Hematopoietic multipotent progenitor cell treated with erythropoietin and hydrocortisone succinate and interleukin-3 and kit ligand, for 15 days (in vitro differentiated cells): ENCODE data around the gene FIGLA.
"Not testable (repeated sequence)": the region's sequence is repeated elsewhere in the genome, so short reads cannot be mapped to it uniquely, and the experiment has no call there.

Experiments
- DNase-seq: peaks from one replicate; pipeline ENCODE4 v3.0.0-alpha.2; 2015; ENCODE audit warnings: low spot score

FIGLA gene

GRCh38 chr2:70746094-70746974 is 44.1 kb downstream of the FIGLA start:
- no peak for DNase-seq

- DNase-seq, result no peak
These were observed 45.1 kb downstream of the FIGLA start for GRCh38 chr2:70745276-70745825.

DNA sequence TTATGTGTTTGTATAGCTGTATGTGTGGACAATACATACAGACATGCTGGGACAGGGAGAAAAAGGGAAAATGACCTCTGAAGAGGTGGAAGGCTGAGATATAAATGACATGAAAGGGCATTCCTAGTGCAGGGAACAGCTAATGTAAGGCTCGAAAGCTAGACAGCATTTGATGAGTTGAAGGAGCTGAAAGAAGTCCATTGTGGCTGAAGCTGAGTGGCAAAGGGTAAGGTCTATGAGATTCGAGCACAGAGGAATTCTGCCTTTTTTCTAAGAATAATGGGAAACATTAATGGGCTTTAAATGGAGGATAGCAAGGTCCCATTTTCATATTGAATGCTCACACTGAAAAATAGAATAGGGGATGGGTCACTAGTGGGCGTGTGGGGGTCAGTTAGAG is 46.0 kb downstream of the FIGLA start:
- DNase-seq, result no peak

DNA sequence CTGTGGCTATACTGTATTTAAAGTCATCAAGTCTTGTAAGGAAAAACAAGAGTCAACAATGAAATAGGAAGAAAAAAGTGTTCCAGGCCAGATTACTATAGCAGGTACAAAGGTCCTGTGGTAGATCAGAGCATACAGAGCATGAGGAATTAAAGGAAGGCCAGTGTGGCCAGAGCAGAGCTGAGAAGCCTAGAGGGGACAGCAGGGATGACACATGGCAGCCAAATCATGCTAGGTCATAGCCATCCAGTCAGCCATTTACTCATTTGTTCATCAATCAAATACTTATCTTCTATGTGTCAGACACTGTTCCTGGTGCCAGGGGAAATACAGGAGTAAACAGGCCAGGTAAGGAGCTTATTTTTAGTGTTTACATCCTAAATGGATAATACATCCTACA is 46.8 kb downstream of the FIGLA start:
- no peak for DNase-seq

GRCh38 chr2:70743068-70743467 is 47.4 kb downstream of the FIGLA start:
- DNase-seq, result no peak

GRCh38 chr2:70739492-70739891 is 51.0 kb downstream of the FIGLA start:
- not testable (repeated sequence) for DNase-seq

DNA sequence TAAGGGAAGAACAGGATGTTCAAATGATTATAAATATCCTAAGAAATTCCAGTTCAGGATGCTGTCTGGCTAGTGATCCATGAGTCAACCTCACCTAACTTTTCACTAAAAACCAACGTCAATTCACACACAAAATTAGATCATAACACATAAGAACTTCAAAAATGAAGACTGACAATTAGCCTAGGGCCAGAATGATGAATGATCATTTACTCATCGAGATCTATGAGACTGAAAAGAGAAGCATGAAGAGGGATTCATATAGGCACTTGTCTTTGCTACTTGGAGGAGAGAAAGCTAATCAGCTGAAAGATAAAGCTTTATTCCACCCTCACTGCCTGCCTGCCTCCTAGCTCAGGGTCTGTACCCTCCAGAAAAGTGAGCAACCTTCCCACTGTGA is 52.3 kb downstream of the FIGLA start:
- no peak for DNase-seq

GRCh38 chr2:70735071-70735470 is 55.4 kb downstream of the FIGLA start:
- no peak for DNase-seq

DNA sequence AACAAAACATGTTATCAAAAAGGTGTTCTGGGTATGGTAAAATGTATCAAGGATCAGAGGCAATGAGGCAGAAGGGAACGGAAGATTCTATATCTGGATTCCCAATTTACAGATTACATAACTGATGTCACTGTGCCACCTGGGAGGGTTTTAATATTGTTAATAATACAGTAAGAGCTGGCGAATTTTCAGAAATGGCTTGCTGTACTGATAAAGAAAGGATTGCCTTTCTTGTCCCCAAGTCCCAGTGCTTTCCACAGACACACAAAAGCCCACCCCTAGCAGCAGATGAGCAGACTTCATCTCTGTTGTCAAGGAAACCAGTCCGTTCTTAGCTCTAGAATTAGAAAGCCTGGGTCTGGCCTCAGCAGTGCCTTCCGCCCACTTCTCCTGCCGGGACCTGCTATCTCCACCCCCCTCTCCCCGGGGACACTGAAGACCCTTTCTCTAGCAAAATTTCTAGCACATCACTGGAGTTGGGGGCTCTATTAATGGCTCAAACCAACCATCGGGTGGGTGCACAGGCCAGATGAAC is 56.7 kb downstream of the FIGLA start:
- DNase-seq, result no peak

DNA sequence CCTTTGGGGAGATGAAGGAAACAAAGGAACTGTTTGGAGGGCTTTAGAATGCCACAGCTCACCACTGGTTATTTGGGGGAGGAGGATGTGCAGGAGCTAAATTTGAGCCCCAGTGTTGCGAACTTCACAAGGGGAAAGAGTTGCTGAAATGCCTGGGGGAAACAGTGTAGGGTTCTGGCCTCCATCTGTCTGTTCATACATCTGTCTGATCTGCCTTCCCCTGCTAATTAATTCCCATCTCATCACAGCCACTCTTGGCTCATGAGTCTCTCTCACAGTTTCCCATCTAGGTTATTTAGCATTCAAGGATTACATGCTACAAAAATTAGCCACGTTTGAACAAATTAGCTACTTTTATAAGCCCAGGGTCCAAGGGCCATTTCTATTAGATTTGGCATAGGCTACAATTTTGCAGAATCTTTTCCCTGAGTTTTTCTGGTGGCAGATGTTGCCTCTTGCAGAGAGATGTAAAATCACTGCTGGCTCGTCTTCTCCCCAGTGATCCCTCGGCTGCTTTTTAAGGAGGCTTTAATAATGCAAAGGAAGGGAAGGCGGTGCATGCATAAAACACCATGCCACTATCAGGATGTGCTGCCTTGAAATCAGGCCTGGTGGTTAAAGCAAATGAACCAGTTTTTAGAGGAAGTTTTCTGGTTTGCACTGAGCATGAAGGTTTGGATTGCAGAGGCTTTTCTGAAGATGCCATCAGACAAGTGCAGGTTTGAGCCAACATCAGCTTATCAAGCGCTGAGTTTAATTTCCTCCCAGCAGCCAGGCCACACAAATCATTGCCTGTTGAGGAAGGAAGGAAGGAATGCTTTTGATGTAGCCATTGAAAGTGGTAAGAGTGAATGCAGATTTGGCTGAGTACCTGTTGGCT is 57.4 kb downstream of the FIGLA start:
- no peak for DNase-seq

GRCh38 chr2:70730730-70731129 is 59.7 kb downstream of the FIGLA start:
- DNase-seq, result no peak

DNA sequence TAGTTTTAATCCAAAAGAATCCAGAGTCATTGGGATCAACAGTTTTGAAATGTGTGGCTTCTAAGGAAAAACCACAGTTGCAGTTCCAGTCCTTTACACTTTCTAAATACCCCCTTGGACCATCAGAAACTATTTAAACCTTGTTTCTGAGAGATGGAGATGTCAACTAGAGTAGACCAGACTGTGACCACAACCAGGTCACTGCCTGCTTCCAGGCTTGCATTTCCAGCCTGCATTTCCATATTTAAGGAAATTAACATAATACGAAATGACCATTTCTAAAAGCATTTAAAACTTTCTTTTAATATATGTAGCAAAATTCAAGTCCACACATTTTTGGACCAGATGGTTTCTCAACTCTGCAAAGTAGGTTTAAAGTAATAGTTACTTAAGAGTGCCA is 60.8 kb downstream of the FIGLA start:
- no peak for DNase-seq

- no peak for DNase-seq
These were observed 62.3 kb downstream of the FIGLA start for GRCh38 chr2:70728128-70728527.
